GM21515 (cell line): ENCODE data around the gene RGS7.
"Not testable (repeated sequence)": the region's sequence is repeated elsewhere in the genome, so short reads cannot be mapped to it uniquely, and the experiment has no call there.

ENCODE experiments used
- ATAC-seq: cut with Tn5 transposase; IDR thresholded peaks from one replicate; pipeline ENCODE4 v1.9.1; 2021; ENCODE audit not compliant: unreplicated experiment

The RGS7 gene

GRCh38 chr1:241142493-241142892, 214.5 kb downstream of the RGS7 start:
- ATAC-seq: no peak

DNA sequence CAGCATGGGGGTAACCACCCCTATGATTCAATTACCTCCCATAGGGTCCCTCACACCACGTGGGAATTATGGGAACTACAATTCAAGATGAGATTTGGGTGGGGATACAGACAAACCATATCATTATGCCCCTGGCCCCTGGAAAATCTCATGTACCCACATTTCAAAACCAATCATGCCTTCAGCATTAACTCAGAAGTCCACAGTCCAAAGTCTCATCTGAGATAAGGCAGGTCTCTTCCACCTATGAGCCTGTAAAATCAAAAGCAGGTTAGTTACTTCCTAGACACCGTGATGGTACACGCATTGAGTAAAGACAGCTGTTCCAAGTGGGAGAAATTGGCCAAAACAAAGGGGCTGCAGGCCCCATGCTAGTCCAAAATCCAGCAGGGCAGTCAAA, 215.4 kb downstream of the RGS7 start:
- not testable (repeated sequence) for ATAC-seq

GRCh38 chr1:241140670-241141069, 216.3 kb downstream of the RGS7 start:
- ATAC-seq: no peak

- ATAC-seq: no peak
These were observed 218.0 kb downstream of the RGS7 start for GRCh38 chr1:241139047-241139446.

DNA sequence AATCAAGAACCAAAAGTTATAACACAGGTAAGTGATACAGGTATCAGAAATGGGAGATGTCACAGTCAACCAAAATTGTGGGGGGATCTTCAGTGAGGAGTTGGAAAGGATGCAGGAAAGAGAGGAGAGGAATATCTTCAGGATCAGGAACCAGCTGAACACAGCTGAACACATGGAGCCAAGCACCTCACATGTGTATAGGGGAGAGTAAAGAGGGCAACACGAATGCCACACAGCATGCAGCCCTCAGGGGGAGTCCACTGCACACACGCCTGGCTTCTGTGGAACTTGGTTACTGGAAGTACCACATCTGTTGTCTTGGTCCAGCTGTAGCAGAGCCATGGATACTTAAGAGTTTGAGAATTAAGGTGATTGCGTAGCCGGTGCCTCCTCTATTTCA, 218.8 kb downstream of the RGS7 start:
- no peak for ATAC-seq

DNA sequence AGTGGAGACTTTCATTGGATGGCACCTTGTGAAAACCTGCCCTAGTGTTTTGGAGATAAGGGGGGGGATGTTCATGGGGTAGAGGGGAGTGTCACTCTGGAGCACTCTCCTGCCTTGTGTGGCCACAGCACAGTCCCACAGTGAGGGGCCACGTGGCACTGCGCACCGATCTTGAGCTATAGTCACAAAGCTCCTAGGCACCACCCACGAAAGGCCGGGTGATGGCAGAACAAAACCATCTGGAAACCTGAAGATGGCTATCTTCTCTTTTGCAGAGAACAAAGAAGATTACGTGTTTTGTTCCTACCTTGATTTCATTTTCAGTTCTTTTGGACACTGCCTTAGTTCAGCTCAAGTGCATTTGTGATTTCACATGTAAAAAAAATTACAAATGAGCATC, 220.6 kb downstream of the RGS7 start:
- ATAC-seq: no peak

- ATAC-seq: no peak
These were observed 225.3 kb downstream of the RGS7 start for GRCh38 chr1:241131636-241132194.

GRCh38 chr1:241130881-241131280, 226.1 kb downstream of the RGS7 start:
- no peak for ATAC-seq

GRCh38 chr1:241129207-241129960, 227.6 kb downstream of the RGS7 start:
- no peak for ATAC-seq

- ATAC-seq: no peak
These were observed 231.7 kb downstream of the RGS7 start for GRCh38 chr1:241125286-241125685.

DNA sequence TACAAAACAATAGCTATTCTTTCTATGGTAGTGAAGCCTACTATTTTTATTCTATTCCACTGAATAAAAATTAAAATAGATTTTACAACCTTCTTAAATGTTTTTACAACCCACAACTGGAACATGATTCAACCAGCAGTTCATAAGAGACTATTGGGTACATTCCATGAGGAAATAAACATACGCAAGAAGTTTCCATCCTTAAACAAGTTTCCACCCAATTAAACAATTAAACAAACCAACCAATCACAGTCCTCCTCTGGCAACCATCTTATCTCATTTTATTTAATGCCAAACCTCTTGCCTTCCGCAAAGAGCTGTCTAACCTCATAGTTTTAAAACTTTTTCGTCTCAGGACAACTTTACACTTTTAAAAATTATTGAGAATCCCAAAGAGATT, 239.0 kb downstream of the RGS7 start:
- no peak for ATAC-seq

DNA sequence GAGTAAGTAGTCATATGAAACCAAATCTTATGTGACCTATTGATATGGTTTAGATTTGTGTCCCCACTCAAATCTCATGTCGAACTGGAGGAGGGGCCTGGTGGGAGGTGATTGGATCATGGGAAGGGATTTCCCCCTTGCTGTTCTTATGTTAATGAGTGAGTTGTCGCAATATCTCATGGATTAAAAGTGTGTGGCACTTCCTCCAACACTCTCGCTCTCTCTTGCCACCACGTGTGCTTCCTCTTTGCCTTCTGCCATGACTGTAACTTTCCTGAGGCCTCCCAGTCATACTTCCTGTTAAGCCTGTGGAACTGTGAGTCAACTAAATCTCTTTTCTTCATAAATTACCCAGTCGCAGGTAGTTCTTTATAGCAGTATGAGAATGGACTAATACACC, 241.2 kb downstream of the RGS7 start:
- ATAC-seq: no peak

- no peak for ATAC-seq
These were observed 242.2 kb downstream of the RGS7 start for GRCh38 chr1:241114699-241115233.

DNA sequence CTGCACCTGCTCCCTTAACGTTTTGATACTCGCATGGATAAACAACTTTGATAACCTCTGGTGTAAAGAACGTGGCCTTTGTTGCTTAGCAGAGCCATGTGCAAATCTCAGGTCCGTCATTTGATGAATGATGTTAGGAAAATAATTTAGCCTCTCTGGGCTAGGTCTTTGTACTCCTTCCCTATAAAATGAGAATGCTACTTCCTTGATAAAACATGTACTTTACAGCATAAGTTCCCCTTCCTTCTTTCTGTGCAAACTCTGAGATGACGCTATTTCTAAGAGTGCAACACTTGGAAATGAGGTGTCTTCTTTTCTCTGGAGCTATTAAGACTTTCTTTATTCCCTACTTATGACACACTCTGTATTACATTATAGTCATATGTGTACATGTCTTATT, 243.4 kb downstream of the RGS7 start:
- no peak for ATAC-seq

- ATAC-seq: no peak
These were observed 248.0 kb downstream of the RGS7 start for GRCh38 chr1:241109039-241109438.

DNA sequence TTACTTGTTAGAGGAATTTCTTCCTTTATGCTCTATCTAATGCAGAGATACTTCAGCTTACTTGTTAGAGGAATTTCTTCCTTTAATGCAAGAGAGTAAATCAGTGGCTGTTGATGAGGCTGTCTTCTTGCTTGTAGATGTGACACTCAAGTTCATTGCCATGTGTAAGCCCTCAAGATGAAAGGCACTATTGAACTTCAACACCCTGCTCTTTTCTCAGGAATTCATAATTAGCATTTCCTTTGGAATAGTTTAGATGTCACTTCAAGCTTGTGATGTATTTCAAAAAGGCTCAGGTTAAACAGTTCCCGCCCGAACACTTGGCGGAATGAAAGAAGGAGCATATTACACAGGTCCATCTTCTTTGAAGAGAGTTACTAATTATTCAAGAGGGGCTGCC, 251.9 kb downstream of the RGS7 start:
- ATAC-seq: no peak

GRCh38 chr1:241102664-241103063, 254.3 kb downstream of the RGS7 start:
- no peak for ATAC-seq

- no peak for ATAC-seq
These were observed 255.4 kb downstream of the RGS7 start for GRCh38 chr1:241101622-241102021.

- no peak for ATAC-seq
These were observed 259.5 kb downstream of the RGS7 start for GRCh38 chr1:241097479-241097878.

- no peak for ATAC-seq
These were observed 260.0 kb downstream of the RGS7 start for GRCh38 chr1:241096982-241097381.

GRCh38 chr1:241095847-241096246, 261.2 kb downstream of the RGS7 start:
- no peak for ATAC-seq

GRCh38 chr1:241090798-241091197, 266.2 kb downstream of the RGS7 start:
- ATAC-seq: no peak

- not testable (repeated sequence) for ATAC-seq
These were observed 267.9 kb downstream of the RGS7 start for GRCh38 chr1:241089066-241089465.
